Keratinocyte (primary cell): ENCODE data around the gene SLC37A3.

ENCODE experiments used
- CTCF ChIP-seq, 3 experiments: IDR thresholded peaks in 1 of 3; conservative IDR thresholded peaks in 1 of 3; optimal IDR thresholded peaks in 1 of 3; 2 replicates in 2 of 3; 3 replicates in 1 of 3; pipeline versions ENCODE3 to v1.5.1; 2011; ENCODE audit warnings: low read length in 3 of 3, mild to moderate bottlenecking in 3 of 3, moderate library complexity in 2 of 3, control low read depth in 1 of 3, inconsistent platforms in 1 of 3; ENCODE audit not compliant: insufficient read depth in 2 of 3; ENCODE audit errors: extremely low read depth in 1 of 3
- EZH2 ChIP-seq: IDR thresholded peaks from one replicate; pipeline ENCODE4 v1.6.1; 2012; ENCODE audit warnings: inconsistent platforms, mild to moderate bottlenecking, low read length, moderate library complexity

GRCh38 chr7:140358412-140359051, 39.8 kb downstream of the SLC37A3 start:
- TF ChIP-seq CTCF (optimal IDR thresholded peaks at IDR 0.05 in 1 of 3, IDR thresholded peaks at IDR 0.05 in 1 of 3, conservative IDR thresholded peaks at IDR 0.05 in 1 of 3; ENCODE audit: extremely low read depth in 1 of 3, insufficient read depth in 2 of 3, low read length in 3 of 3) (no peak), EZH2 (no peak)
